IMR-90 (cell line): ENCODE results near the gene CPOX. TPM values are rescaled to one million over a fixed set of nuclear protein-coding genes. Genes with fewer than 3 reads are reported as not detected.

Source experiments
- ATAC-seq: fragments of 200-7000 bp; cut with Tn5 transposase; 2 replicates; pipeline ENCODE4 v1.9.1; 2020; ENCODE audit warnings: low read depth, mild to moderate bottlenecking, moderate library complexity
- BruUV-seq: library from RNA; stranded (reverse); fragments of 400-500 nt; replicated peaks from 2 replicates; lab custom pipeline; 2021; lab: Mats Ljungman, UMichigan
- CTCF ChIA-PET: fragments of 300-600 bp; formaldehyde crosslinking; extraction: SDS; loops from one replicate; lab custom pipeline; 2021; ENCODE audit warnings: antibody characterized with exemption; lab: Yijun Ruan, JAX
- POLR2A ChIA-PET: fragments of 300-600 bp; sonication (Branson Sonifier 250); formaldehyde crosslinking; loops from one replicate; lab custom pipeline; 2022; ENCODE audit warnings: antibody characterized with exemption; ENCODE audit not compliant: unreplicated experiment; lab: Charles Lee
- DNase-seq: peaks from one replicate; pipeline ENCODE4 v3.0.0; 2013
- H2AFZ ChIP-seq: replicated peaks from 2 replicates; pipeline ENCODE3; 2013; ENCODE audit warnings: low read length, mild to moderate bottlenecking; ENCODE audit not compliant: poor library complexity
- H2AK5ac ChIP-seq: 2 replicates; pipeline ENCODE4 v1.6.1; 2013; ENCODE audit warnings: low read depth, low read length, inconsistent platforms
- H2AK9ac ChIP-seq: replicated peaks from 2 replicates; pipeline ENCODE3; 2013; ENCODE audit warnings: mild to moderate bottlenecking, low read depth, low read length, moderate library complexity; ENCODE audit not compliant: poor library complexity
- H2BK120ac ChIP-seq: 2 replicates; pipeline ENCODE4 v1.6.1; 2013; ENCODE audit warnings: low read depth, low read length, inconsistent platforms
- H2BK15ac ChIP-seq: 3 replicates; pipeline ENCODE4 v1.6.1; 2013; ENCODE audit warnings: low read depth, low read length, inconsistent platforms
- H2BK20ac ChIP-seq: 2 replicates; pipeline ENCODE4 v1.6.1; 2013; ENCODE audit warnings: low read depth, mild to moderate bottlenecking, inconsistent platforms, low read length, moderate library complexity
- H2BK5ac ChIP-seq: 2 replicates; pipeline ENCODE4 v1.6.1; 2013; ENCODE audit warnings: mild to moderate bottlenecking, low read depth, low read length, inconsistent platforms; ENCODE audit not compliant: poor library complexity, severe bottlenecking
- H3K14ac ChIP-seq: replicated peaks from 2 replicates; pipeline ENCODE4 v1.6.1; 2013; ENCODE audit warnings: low read depth, low read length, inconsistent platforms
- H3K18ac ChIP-seq: 2 replicates; pipeline ENCODE4 v1.6.1; 2013; ENCODE audit warnings: low read depth, low read length, control low read depth
- H3K23ac ChIP-seq: 2 replicates; pipeline ENCODE4 v1.6.1; 2013; ENCODE audit warnings: low read depth, low read length, inconsistent platforms
- H3K27ac ChIP-seq: 2 replicates; pipeline ENCODE4 v1.5.1; 2013; ENCODE audit warnings: mild to moderate bottlenecking, control low read depth, low read length; ENCODE audit not compliant: insufficient read depth
- H3K27me3 ChIP-seq: 2 replicates; pipeline ENCODE4 v1.6.1; 2013; ENCODE audit warnings: low read length; ENCODE audit not compliant: control insufficient read depth, insufficient read depth
- H3K36me3 ChIP-seq: 2 replicates; pipeline ENCODE4 v1.6.1; 2013; ENCODE audit warnings: low read length, mixed read lengths; ENCODE audit not compliant: control insufficient read depth, insufficient read depth
- H3K4ac ChIP-seq: 2 replicates; pipeline ENCODE4 v1.6.1; 2013; ENCODE audit warnings: low read depth, low read length, inconsistent platforms
- H3K4me1 ChIP-seq: 2 replicates; pipeline ENCODE4 v1.6.1; 2013; ENCODE audit warnings: low read length, mixed read lengths; ENCODE audit not compliant: control insufficient read depth, insufficient read depth
- H3K4me2 ChIP-seq: 2 replicates; pipeline ENCODE4 v1.6.1; 2013; ENCODE audit warnings: low read depth, mild to moderate bottlenecking, control low read depth, low read length, moderate library complexity
- H3K4me3 ChIP-seq: 2 replicates; pipeline ENCODE4 v1.5.1; 2013; ENCODE audit warnings: low read depth, mild to moderate bottlenecking, control low read depth, low read length, moderate library complexity; ENCODE audit not compliant: insufficient read depth
- H3K56ac ChIP-seq: 2 replicates; pipeline ENCODE4 v1.6.1; 2013; ENCODE audit warnings: low read length, inconsistent platforms; ENCODE audit not compliant: insufficient read depth; ENCODE audit errors: extremely low read depth
- H3K79me1 ChIP-seq, 2 experiments: 2 replicates each; pipeline ENCODE4 v1.6.1; 2013; ENCODE audit warnings: low read length in 2 of 2, inconsistent platforms in 1 of 2, low read depth in 1 of 2
- H3K9ac ChIP-seq: 2 replicates; pipeline ENCODE4 v1.6.1; 2013; ENCODE audit warnings: low read depth, low read length, control low read depth
- H3K9me1 ChIP-seq: 2 replicates; pipeline ENCODE4 v1.6.1; 2013; ENCODE audit warnings: low read length, inconsistent platforms; ENCODE audit not compliant: insufficient read depth
- H3K9me3 ChIP-seq: 2 replicates; pipeline ENCODE4 v1.6.1; 2013; ENCODE audit warnings: low read length; ENCODE audit not compliant: control insufficient read depth, insufficient read depth
- H4K20me1 ChIP-seq: 2 replicates; pipeline ENCODE4 v1.6.1; 2013; ENCODE audit warnings: low read length, inconsistent platforms; ENCODE audit not compliant: insufficient read depth
- H4K5ac ChIP-seq: 2 replicates; pipeline ENCODE4 v1.6.1; 2013; ENCODE audit warnings: mild to moderate bottlenecking, low read depth, low read length, control low read depth
- H4K8ac ChIP-seq, 2 experiments: 2 replicates each; pipeline ENCODE4 v1.6.1; 2013; ENCODE audit warnings: low read depth in 2 of 2, low read length in 2 of 2, control low read depth in 1 of 2, inconsistent platforms in 1 of 2
- H4K91ac ChIP-seq: 2 replicates; pipeline ENCODE4 v1.6.1; 2013; ENCODE audit warnings: low read depth, low read length, inconsistent platforms; ENCODE audit not compliant: insufficient read depth
- BHLHE40 ChIP-seq: fragments of 150-350 bp; IDR thresholded peaks from 2 replicates; pipeline ENCODE4 v1.6.1; 2016; ENCODE audit warnings: mild to moderate bottlenecking, low read depth, low read length
- CHD1 ChIP-seq: IDR thresholded peaks from 2 replicates; pipeline ENCODE4 v1.6.1; 2012; ENCODE audit warnings: low read depth, low read length, improper control_type of control experiment
- CTCF ChIP-seq: conservative IDR thresholded peaks from 2 replicates; pipeline ENCODE4 v1.5.1; 2012; ENCODE audit warnings: mild to moderate bottlenecking, low read depth, low read length, improper control_type of control experiment
- FOS ChIP-seq: fragments of 150-350 bp; IDR thresholded peaks from 2 replicates; pipeline ENCODE4 v1.6.1; 2016; ENCODE audit warnings: low read depth, low read length
- MAZ ChIP-seq: IDR thresholded peaks from 2 replicates; pipeline ENCODE4 v1.6.1; 2012; ENCODE audit warnings: low read depth, mild to moderate bottlenecking, low read length, improper control_type of control experiment, moderate library complexity, borderline replicate concordance
- MXI1 ChIP-seq: IDR thresholded peaks from 2 replicates; pipeline ENCODE4 v1.6.1; 2012; ENCODE audit warnings: low read depth, mild to moderate bottlenecking, low read length, moderate library complexity, borderline replicate concordance
- POLR2A ChIP-seq: IDR thresholded peaks from 2 replicates; pipeline ENCODE4 v1.6.1; 2012; ENCODE audit warnings: mild to moderate bottlenecking, low read depth, low read length
- RCOR1 ChIP-seq: IDR thresholded peaks from 2 replicates; pipeline ENCODE4 v1.6.1; 2012; ENCODE audit warnings: mild to moderate bottlenecking, low read length, improper control_type of control experiment; ENCODE audit not compliant: insufficient replicate concordance
- RFX5 ChIP-seq: IDR thresholded peaks from 2 replicates; pipeline ENCODE4 v1.8.0; 2012; ENCODE audit warnings: low read depth, mild to moderate bottlenecking, low read length, moderate library complexity
- SMC3 ChIP-seq: fragments of 150-350 bp; IDR thresholded peaks from 2 replicates; pipeline ENCODE4 v1.6.1; 2016; ENCODE audit warnings: low read depth, mild to moderate bottlenecking, antibody characterized with exemption, low read length, moderate library complexity
- WGBS, 2 experiments: methylation state at CpG; one replicate each; pipeline versions ENCODE4 v1.1.5 to v1.1.7; 2013; ENCODE audit warnings: missing lambda C conversion rate in 2 of 2; ENCODE audit not compliant: insufficient read length in 1 of 2; ENCODE audit errors: extremely low coverage in 2 of 2; 5-methylcytosine and 5-hydroxymethylcytosine counted together
- dilution Hi-C: fragments of 300-500 bp; cut with HindIII; formaldehyde crosslinking; loops from one replicate; pipeline ENCODE4 v1.14.3; 2018; ENCODE audit warnings: low sequenced_read_pairs; ENCODE audit not compliant: unreplicated experiment
- in situ Hi-C: fragments of 300-500 bp; cut with MboI; formaldehyde crosslinking; loops from 3 replicates; pipeline ENCODE4 v1.14.3; 2019; ENCODE audit warnings: low sequenced_read_pairs, inconsistent platforms, mixed read lengths
- intact Hi-C: fragments of 100-400 bp; cut with micrococcal nuclease; formaldehyde crosslinking; loops from 2 replicates; pipeline ENCODE4 v1.10.0; 2022
- polyA plus RNA-seq, 3 experiments: library from polyadenylated mRNA; depleted of rRNA; stranded (reverse); fragments of >200 nt; gene quantifications; 2 replicates each; pipeline ENCODE4 v1.2.3, GENCODE V29; 2012; ENCODE audit warnings: low replicate concordance in 1 of 3
- total RNA-seq: library from RNA; depleted of rRNA; stranded (reverse); fragments of >200 nt; gene quantifications from 2 replicates; pipeline ENCODE4 v1.2.3, GENCODE V29; 2012
- TF ChIP-seq, protein P1 (sequence below): fragments of 150-350 bp; IDR thresholded peaks from 2 replicates; pipeline ENCODE4 v1.6.1; 2016; ENCODE audit warnings: low read depth, mild to moderate bottlenecking, low read length, moderate library complexity, borderline replicate concordance
- TF ChIP-seq, protein P2 (sequence below): fragments of 150-350 bp; IDR thresholded peaks from 2 replicates; pipeline ENCODE4 v1.6.1; 2017; ENCODE audit warnings: mild to moderate bottlenecking, antibody characterized with exemption, low read length, low read depth

The CPOX gene
- total and polyA plus RNA-seq, 2 of the 4 experiments (the other 2 are of a cell fraction), result 14.5 to 19.4 TPM

DNA sequence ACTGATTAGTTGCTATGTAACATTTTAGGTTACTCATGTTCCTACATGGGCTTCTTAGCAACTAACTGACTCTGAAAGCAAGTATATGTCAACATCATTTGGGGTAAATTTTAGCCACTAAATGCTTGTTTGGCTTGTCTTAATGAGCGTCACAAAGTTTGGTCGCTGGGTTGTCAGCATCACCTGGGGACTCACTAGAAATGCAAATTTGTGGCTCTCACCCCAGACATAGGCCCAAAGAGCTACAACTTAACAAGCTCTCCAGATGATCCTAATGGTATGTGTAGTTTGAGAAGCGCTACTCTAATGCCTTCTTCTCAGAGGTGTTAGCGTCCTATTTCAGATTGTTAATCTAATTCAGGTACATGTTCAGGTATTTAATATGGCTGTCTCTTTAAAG lies 32.7 kb upstream of the CPOX start:
- no peak overlapping the region for H3K4ac ChIP-seq
- H3K36me3 ChIP-seq, result no peaks in the 10 kb centered on the region
- H2BK20ac ChIP-seq, result no peak overlapping the region
- H3K4me2 ChIP-seq, result no peak overlapping the region
- dilution Hi-C loops (no loop called here), intact Hi-C loops (no loop called here), in situ Hi-C loops (no loop called here)
- H2BK5ac ChIP-seq, result no peak overlapping the region
- H3K23ac ChIP-seq, result no peak overlapping the region
- H3K9ac ChIP-seq, result no peak overlapping the region
- no peak overlapping the region for H3K18ac ChIP-seq
- H2AFZ ChIP-seq, result no peak overlapping the region
- no peak overlapping the region for H2AK5ac ChIP-seq
- no peaks in the 10 kb centered on the region for H3K9me3 ChIP-seq
- H3K4me3 ChIP-seq, result no peak overlapping the region
- no peaks in the 10 kb centered on the region for H4K20me1 ChIP-seq
- H4K91ac ChIP-seq, result no peak overlapping the region
- no peak overlapping the region for H2BK15ac ChIP-seq
- no peak overlapping the region for H3K14ac ChIP-seq
- peaks cover 11% of the 10 kb centered on the region for H3K27me3 ChIP-seq
- H4K5ac ChIP-seq, result no peak overlapping the region
- no peak for TF ChIP-seq RCOR1
- no peak for TF ChIP-seq CTCF
- TF ChIP-seq BHLHE40, result no peak
- no peak for TF ChIP-seq POLR2A
- TF ChIP-seq RFX5, result no peak
- TF ChIP-seq, protein P1, sequence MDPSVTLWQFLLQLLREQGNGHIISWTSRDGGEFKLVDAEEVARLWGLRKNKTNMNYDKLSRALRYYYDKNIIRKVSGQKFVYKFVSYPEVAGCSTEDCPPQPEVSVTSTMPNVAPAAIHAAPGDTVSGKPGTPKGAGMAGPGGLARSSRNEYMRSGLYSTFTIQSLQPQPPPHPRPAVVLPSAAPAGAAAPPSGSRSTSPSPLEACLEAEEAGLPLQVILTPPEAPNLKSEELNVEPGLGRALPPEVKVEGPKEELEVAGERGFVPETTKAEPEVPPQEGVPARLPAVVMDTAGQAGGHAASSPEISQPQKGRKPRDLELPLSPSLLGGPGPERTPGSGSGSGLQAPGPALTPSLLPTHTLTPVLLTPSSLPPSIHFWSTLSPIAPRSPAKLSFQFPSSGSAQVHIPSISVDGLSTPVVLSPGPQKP, result no peak
- TF ChIP-seq MAZ, result no peak
- TF ChIP-seq CHD1, result no peak
- TF ChIP-seq FOS, result no peak
- TF ChIP-seq SMC3, result no peak
- TF ChIP-seq MXI1, result no peak
- TF ChIP-seq, protein P2, sequence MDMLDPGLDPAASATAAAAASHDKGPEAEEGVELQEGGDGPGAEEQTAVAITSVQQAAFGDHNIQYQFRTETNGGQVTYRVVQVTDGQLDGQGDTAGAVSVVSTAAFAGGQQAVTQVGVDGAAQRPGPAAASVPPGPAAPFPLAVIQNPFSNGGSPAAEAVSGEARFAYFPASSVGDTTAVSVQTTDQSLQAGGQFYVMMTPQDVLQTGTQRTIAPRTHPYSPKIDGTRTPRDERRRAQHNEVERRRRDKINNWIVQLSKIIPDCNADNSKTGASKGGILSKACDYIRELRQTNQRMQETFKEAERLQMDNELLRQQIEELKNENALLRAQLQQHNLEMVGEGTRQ, result no peak
- no peak overlapping the region for H3K56ac ChIP-seq
- ChIA-PET POLR2A (no interaction called here), CTCF (no interaction called here)
- no peak overlapping the region for H3K27ac ChIP-seq
- H3K4me1 ChIP-seq, result no peaks in the 10 kb centered on the region
- no peaks in the 10 kb centered on the region for H3K79me1 ChIP-seq
- BruUV-seq, result no TSS peak
- H2AK9ac ChIP-seq, result no peak overlapping the region
- no peak overlapping the region for H2BK120ac ChIP-seq
- no peak overlapping the region for H4K8ac ChIP-seq
- no peak for DNase-seq
- WGBS, 2 experiments, result no CpG with 5 or more reads among the region's 4 CpGs
- no peaks in the 10 kb centered on the region for H3K9me1 ChIP-seq
- no peak for ATAC-seq
